GM10266 (cell line): ENCODE measurements around the gene SNTB2.

Experiments used
- DNase-seq: peaks from one replicate; pipeline ENCODE4 v3.0.0; 2012; ENCODE audit errors: extremely low spot score
- TF ChIP-seq, protein P1 (sequence below): IDR thresholded peaks from 2 replicates; pipeline ENCODE4 v1.5.1; 2012; ENCODE audit warnings: mild to moderate bottlenecking, low read depth; ENCODE audit not compliant: control insufficient read depth, insufficient read depth; ENCODE audit errors: missing control alignments

SNTB2 gene

DNA sequence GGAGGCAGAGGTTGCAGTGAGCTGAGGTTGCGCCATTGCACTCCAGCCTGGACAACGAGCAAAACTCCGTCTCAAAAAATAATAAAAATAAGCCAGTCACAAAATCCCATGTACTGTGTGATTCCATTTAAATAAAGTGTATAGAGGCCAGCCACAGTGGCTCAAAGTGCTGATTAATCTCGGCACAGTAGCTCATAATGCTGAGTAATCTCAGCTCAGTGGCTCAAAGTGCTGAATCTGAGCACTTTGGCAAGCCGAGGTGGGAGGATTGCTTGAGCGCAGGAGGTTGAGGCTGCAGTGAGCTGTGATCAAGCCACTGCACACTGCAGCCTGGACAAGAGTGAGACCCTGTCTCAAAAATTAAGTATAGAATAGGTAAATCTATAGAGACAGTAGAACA, 159.7 kb downstream of the SNTB2 start:
- DNase-seq, result no peak

DNA sequence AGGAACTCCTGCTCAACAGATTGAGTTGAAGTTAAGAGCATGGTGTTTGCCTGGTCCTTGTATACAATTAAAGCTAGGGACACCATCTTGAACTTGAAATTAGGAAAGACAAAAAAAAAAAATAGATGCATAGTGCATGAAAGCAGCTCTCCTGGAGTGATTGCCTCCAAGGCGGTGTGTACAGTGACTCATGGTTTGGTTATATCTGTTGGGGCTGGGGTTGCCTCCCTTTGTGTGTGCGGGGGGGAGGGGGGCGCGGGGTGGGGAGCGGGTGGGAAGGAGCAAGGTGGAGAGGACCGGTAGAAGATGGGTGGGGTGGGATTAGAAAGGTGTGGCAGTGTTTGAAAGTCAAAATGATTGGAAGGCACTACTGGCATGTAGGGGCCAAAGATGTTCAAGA, 161.3 kb downstream of the SNTB2 start:
- no peak for DNase-seq
- TF ChIP-seq, protein P1, sequence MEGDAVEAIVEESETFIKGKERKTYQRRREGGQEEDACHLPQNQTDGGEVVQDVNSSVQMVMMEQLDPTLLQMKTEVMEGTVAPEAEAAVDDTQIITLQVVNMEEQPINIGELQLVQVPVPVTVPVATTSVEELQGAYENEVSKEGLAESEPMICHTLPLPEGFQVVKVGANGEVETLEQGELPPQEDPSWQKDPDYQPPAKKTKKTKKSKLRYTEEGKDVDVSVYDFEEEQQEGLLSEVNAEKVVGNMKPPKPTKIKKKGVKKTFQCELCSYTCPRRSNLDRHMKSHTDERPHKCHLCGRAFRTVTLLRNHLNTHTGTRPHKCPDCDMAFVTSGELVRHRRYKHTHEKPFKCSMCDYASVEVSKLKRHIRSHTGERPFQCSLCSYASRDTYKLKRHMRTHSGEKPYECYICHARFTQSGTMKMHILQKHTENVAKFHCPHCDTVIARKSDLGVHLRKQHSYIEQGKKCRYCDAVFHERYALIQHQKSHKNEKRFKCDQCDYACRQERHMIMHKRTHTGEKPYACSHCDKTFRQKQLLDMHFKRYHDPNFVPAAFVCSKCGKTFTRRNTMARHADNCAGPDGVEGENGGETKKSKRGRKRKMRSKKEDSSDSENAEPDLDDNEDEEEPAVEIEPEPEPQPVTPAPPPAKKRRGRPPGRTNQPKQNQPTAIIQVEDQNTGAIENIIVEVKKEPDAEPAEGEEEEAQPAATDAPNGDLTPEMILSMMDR, result no peak

More for the DNA sequence above, 159.7 kb downstream of the SNTB2 start:
- TF ChIP-seq, protein P1, result no peak

DNA sequence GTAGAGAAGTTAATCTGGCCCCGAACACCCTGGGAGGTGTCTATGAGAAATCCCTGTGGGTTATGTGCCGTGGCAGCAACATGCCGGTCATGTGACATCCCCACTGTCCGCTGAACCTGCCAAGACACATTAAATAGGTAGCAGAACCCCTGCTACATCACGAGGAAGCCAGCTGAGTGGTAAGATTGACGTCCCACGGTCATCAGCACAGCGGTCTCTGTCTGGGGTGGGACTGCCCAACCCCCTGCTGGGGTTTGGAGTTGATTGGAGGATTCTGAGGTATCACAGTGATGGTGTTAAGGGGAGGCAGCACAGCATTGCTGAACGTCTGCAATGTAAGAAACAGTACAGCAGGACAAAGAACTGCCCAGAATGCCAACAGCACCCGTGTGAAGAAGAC, 162.6 kb downstream of the SNTB2 start:
- TF ChIP-seq, protein P1, result no peak
- no peak for DNase-seq

DNA sequence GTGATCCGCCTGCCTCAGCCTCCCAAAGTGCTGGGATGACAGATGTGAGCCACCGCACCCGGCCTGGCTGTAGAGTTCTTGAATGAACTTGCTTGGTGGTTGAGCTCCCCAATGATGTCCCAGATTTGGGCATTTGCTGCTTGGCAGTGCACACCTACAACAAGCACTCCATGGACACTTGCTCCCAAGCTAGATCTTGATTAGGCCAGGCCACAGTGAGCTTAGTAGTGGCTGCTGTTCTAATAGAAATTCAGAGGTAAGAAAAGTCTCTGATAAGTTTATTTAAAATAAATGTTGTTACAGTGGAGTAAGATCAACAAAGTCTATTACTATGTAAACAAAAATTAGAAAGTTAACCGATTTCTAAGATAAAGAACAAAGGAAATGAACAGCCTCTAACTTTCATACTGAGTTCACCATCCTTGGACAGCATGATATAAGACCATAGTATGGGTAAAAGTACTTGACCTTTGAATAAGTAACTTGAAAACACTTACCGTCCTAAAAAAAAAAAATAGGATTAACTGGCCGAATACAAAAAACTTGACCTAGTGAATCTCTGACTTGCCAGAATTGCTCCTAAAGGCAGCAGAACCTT, 163.7 kb downstream of the SNTB2 start:
- no peak for DNase-seq
- TF ChIP-seq, protein P1, result no peak

DNA sequence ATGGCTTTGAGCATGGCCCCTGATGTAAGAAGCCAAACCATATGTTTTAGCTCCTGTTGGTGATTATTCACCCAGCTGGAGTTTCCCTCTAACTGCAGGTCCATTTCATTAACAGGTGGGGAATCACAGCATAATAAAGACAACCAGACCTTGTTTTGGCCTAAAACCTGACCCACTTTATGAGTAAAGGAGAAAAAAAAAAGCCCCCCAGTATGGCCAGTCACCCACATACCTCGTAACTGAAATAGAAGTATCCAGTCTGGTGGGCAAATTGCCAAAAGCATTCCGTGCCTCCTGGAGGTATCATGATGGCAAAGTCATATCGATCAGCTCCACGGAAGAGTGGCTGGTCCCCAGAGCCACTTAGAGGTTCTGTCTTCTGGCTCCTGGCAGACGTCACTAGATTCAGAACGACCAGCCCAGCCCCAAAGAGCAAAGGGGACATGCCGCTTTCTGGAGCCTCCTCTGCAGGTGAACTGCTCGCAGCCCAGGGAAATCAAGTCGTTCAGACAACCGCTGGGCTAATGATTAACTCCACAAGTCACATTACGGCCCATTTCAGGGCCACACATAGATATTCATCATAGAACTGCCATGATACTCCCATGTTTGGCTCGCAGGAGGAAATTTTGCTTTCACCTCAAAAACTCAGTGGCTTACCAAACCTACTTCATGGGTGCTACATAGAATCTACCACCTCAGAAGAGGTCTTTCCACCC, 164.5 kb downstream of the SNTB2 start, which contains the start of gene TMED6:
TMED6 (minus strand) TSS at position 478 of the 719 bp plus-strand sequence; CDS start at position 445, 33 bp downstream.
- TF ChIP-seq, protein P1, result no peak
- DNase-seq, result no peak
